ENCODE results near the gene CACNA1D.

DNA sequence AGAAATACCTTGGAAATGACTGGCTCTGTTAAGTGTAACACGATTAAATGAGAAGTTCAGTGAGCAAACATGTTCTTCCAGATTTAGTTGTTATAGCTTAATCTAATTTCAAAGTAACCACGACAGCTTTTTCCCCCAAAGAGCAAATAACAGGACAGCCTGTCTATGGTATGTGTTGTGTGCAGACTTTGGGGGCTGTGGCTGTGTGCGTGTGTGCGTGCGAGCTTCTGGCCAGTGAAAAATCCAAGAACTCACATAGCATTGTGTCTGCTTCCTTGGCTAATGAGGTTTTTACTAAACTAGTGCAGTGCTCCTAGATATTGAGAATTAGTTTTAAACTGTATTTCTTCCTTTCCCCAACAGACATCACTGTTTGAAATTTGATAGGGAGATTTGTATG lies 167.1 kb downstream of the CACNA1D start:
- TF ChIP-seq EP300 (IDR thresholded peaks at IDR 0.05) (no peak), POLR2AphosphoS5 (IDR thresholded peaks at IDR 0.05) (no peak), POLR2A (IDR thresholded peaks at IDR 0.05) (no peak)
- TF ChIP-seq, protein P1, sequence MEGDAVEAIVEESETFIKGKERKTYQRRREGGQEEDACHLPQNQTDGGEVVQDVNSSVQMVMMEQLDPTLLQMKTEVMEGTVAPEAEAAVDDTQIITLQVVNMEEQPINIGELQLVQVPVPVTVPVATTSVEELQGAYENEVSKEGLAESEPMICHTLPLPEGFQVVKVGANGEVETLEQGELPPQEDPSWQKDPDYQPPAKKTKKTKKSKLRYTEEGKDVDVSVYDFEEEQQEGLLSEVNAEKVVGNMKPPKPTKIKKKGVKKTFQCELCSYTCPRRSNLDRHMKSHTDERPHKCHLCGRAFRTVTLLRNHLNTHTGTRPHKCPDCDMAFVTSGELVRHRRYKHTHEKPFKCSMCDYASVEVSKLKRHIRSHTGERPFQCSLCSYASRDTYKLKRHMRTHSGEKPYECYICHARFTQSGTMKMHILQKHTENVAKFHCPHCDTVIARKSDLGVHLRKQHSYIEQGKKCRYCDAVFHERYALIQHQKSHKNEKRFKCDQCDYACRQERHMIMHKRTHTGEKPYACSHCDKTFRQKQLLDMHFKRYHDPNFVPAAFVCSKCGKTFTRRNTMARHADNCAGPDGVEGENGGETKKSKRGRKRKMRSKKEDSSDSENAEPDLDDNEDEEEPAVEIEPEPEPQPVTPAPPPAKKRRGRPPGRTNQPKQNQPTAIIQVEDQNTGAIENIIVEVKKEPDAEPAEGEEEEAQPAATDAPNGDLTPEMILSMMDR (IDR thresholded peaks at IDR 0.05): no peak
